Muscle layer of colon (tissue), 2 donors: Measurements from ENCODE around the gene ZNF865.

ENCODE experiments used
- H3K27ac ChIP-seq: one replicate; pipeline ENCODE4 v1.7.0; 2013; ENCODE audit warnings: low read depth, mild to moderate bottlenecking, low read length, moderate library complexity
- H3K27me3 ChIP-seq, 2 donors: one replicate each; pipeline ENCODE4 v1.7.0; 2013; ENCODE audit warnings: low read length in 2 of 2, mild to moderate bottlenecking in 2 of 2; ENCODE audit not compliant: insufficient read depth in 2 of 2, control insufficient read depth in 1 of 2
- H3K36me3 ChIP-seq: one replicate; pipeline ENCODE4 v1.7.0; 2013; ENCODE audit warnings: mild to moderate bottlenecking, low read length; ENCODE audit not compliant: insufficient read depth
- H3K4me1 ChIP-seq: one replicate; pipeline ENCODE4 v1.7.0; 2013; ENCODE audit warnings: mild to moderate bottlenecking, low read length; ENCODE audit not compliant: insufficient read depth
- H3K4me3 ChIP-seq, 2 donors: one replicate each; pipeline ENCODE4 v1.7.0; 2013; ENCODE audit warnings: low read length in 2 of 2, low read depth in 1 of 2, mild to moderate bottlenecking in 1 of 2, moderate library complexity in 1 of 2
- H3K9ac ChIP-seq: one replicate; pipeline ENCODE4 v1.7.0; 2013; ENCODE audit warnings: low read length
- H3K9me3 ChIP-seq: one replicate; pipeline ENCODE4 v1.7.0; 2013; ENCODE audit warnings: mild to moderate bottlenecking, low read length
- donor health status: abdominal sarcoma.
- donor health status: Adenocarcinoma of cecum.

Gene ZNF865

GRCh38 chr19:55635334-55635717 is 29.9 kb downstream of the ZNF865 start:
- Histone ChIP-seq H3K27me3 (no peaks in the 10 kb centered on the region), H3K27ac (peak overlapping the region; percentile 43), H3K4me3 (peak overlapping the region; percentile 47 to 98), H3K36me3 (no peaks in the 10 kb centered on the region), H3K9me3 (no peaks in the 10 kb centered on the region), H3K9ac (peak overlapping the region; percentile 100), H3K4me1 (peaks cover 42% of the 10 kb centered on the region)

- Histone ChIP-seq H3K27ac (peak overlapping the region; percentile 43), H3K4me1 (peaks cover 44% of the 10 kb centered on the region), H3K9ac (peak overlapping the region; percentile 100), H3K9me3 (no peaks in the 10 kb centered on the region), H3K4me3 (peak overlapping the region; percentile 47 to 98), H3K27me3 (no peaks in the 10 kb centered on the region), H3K36me3 (no peaks in the 10 kb centered on the region)
Observed at GRCh38 chr19:55635856-55636440, 30.5 kb downstream of the ZNF865 start.

GRCh38 chr19:55636723-55637122 is 31.3 kb downstream of the ZNF865 start:
- H3K4me3 ChIP-seq = peak overlapping the region in 1 of 2 donors; percentile 98
- no peak overlapping the region for H3K27ac ChIP-seq
- H3K9ac ChIP-seq = no peak overlapping the region
- H3K27me3 ChIP-seq = no peaks in the 10 kb centered on the region
- no peaks in the 10 kb centered on the region for H3K36me3 ChIP-seq
- H3K4me1 ChIP-seq = peaks cover 44% of the 10 kb centered on the region
- no peaks in the 10 kb centered on the region for H3K9me3 ChIP-seq

GRCh38 chr19:55637534-55637933 is 32.1 kb downstream of the ZNF865 start:
- Histone ChIP-seq H3K9me3 (no peaks in the 10 kb centered on the region), H3K9ac (no peak overlapping the region), H3K4me3 (no peak overlapping the region), H3K36me3 (no peaks in the 10 kb centered on the region), H3K4me1 (peaks cover 44% of the 10 kb centered on the region), H3K27me3 (no peaks in the 10 kb centered on the region), H3K27ac (no peak overlapping the region)

- no peak overlapping the region for H3K9ac ChIP-seq
- H3K36me3 ChIP-seq = no peaks in the 10 kb centered on the region
- H3K4me1 ChIP-seq = peaks cover 44% of the 10 kb centered on the region
- H3K27ac ChIP-seq = no peak overlapping the region
- H3K9me3 ChIP-seq = no peaks in the 10 kb centered on the region
- no peak overlapping the region for H3K4me3 ChIP-seq
- no peaks in the 10 kb centered on the region for H3K27me3 ChIP-seq
Observed at GRCh38 chr19:55638864-55639359, 33.5 kb downstream of the ZNF865 start.

GRCh38 chr19:55640043-55640576 is 34.7 kb downstream of the ZNF865 start:
- H3K9me3 ChIP-seq = no peaks in the 10 kb centered on the region
- peak overlapping the region; percentile 64 to 78 for H3K4me3 ChIP-seq
- H3K9ac ChIP-seq = peak overlapping the region; percentile 39
- no peaks in the 10 kb centered on the region for H3K27me3 ChIP-seq
- H3K36me3 ChIP-seq = peaks cover 5% of the 10 kb centered on the region
- H3K27ac ChIP-seq = peak overlapping the region; percentile 84
- H3K4me1 ChIP-seq = peaks cover 53% of the 10 kb centered on the region

- Histone ChIP-seq H3K4me1 (peaks cover 50% of the 10 kb centered on the region), H3K36me3 (peaks cover 10% of the 10 kb centered on the region), H3K9me3 (no peaks in the 10 kb centered on the region), H3K9ac (peak within 1 kb of the TSS; percentile 54), H3K4me3 (peak within 1 kb of the TSS; percentile 78 to 95), H3K27ac (peak within 1 kb of the TSS; percentile 84), H3K27me3 (no peaks in the 10 kb centered on the region)
Observed at GRCh38 chr19:55640577-55641425, 35.4 kb downstream of the ZNF865 start, which contains the start of gene ZNF580. Gene ZNF580 (plus strand): TSS chr19:55641002. CDS start chr19:55642509, 1,507 bp downstream.

- peaks cover 10% of the 10 kb centered on the region for H3K36me3 ChIP-seq
- H3K4me3 ChIP-seq = peak overlapping the region; percentile 78 to 95
- H3K27ac ChIP-seq = peak overlapping the region; percentile 84
- peak overlapping the region; percentile 54 for H3K9ac ChIP-seq
- H3K4me1 ChIP-seq = peaks cover 42% of the 10 kb centered on the region
- H3K9me3 ChIP-seq = no peaks in the 10 kb centered on the region
- no peaks in the 10 kb centered on the region for H3K27me3 ChIP-seq
Observed at GRCh38 chr19:55641426-55642152, 36.1 kb downstream of the ZNF865 start.

GRCh38 chr19:55642153-55643002 is 36.9 kb downstream of the ZNF865 start:
- peak overlapping the region; percentile 78 to 95 for H3K4me3 ChIP-seq
- H3K4me1 ChIP-seq = peaks cover 40% of the 10 kb centered on the region
- no peaks in the 10 kb centered on the region for H3K9me3 ChIP-seq
- peaks cover 10% of the 10 kb centered on the region for H3K36me3 ChIP-seq
- H3K27me3 ChIP-seq = no peaks in the 10 kb centered on the region
- peak overlapping the region; percentile 39 for H3K9ac ChIP-seq
- H3K27ac ChIP-seq = peak overlapping the region; percentile 84

GRCh38 chr19:55643003-55643886 is 37.8 kb downstream of the ZNF865 start, which contains the start of gene ZNF581:
Gene ZNF581 (plus strand): TSS chr19:55643649. CDS start chr19:55644572, 923 bp downstream.
- Histone ChIP-seq H3K9me3 (no peaks in the 10 kb centered on the region), H3K4me1 (peaks cover 40% of the 10 kb centered on the region), H3K27me3 (no peaks in the 10 kb centered on the region), H3K9ac (peak within 1 kb of the TSS; percentile 58), H3K4me3 (peak within 1 kb of the TSS; percentile 78 to 95), H3K36me3 (peaks cover 10% of the 10 kb centered on the region), H3K27ac (peak within 1 kb of the TSS; percentile 84)
